Left renal cortex interstitium (tissue), 4 donors: Measurements from ENCODE around the gene PGA4. TPM values are rescaled to one million over a fixed set of nuclear protein-coding genes. Genes with fewer than 3 reads are reported as not detected.
"Not testable (repeated sequence)": the region's sequence is repeated elsewhere in the genome, so short reads cannot be mapped to it uniquely, and the experiment has no call there.

Source experiments
- DNase-seq, 4 donors: peaks; one replicate each; pipeline ENCODE4 v3.0.0-alpha.2; 2013; ENCODE audit warnings: low read depth in 4 of 4, low spot score in 2 of 4, missing footprints in 1 of 4
- polyA plus RNA-seq, 4 donors: library from polyadenylated mRNA; unstranded; fragments of 120-200 nt; gene quantifications; one replicate each; pipeline ENCODE4 v1.2.1, GENCODE V29; 2013; ENCODE audit not compliant: insufficient read length in 4 of 4

PGA4 gene
- 1 to 10 TPM in 1 of 4 donors, under 1 TPM in 3; 0.46 to 1.1 (median 0.72) TPM for polyA plus RNA-seq

- DNase-seq, result not testable (repeated sequence)
Observed at GRCh38 chr11:61222047-61222446, at the start of gene PGA4. Gene PGA4 (plus strand): TSS chr11:61222347. CDS start chr11:61222401, 54 bp downstream.

- DNase-seq, result no peak
Observed at GRCh38 chr11:61172356-61172755, 49.8 kb upstream of the PGA4 start.

GRCh38 chr11:61172888-61173287, 49.3 kb upstream of the PGA4 start:
- DNase-seq, result no peak

DNA sequence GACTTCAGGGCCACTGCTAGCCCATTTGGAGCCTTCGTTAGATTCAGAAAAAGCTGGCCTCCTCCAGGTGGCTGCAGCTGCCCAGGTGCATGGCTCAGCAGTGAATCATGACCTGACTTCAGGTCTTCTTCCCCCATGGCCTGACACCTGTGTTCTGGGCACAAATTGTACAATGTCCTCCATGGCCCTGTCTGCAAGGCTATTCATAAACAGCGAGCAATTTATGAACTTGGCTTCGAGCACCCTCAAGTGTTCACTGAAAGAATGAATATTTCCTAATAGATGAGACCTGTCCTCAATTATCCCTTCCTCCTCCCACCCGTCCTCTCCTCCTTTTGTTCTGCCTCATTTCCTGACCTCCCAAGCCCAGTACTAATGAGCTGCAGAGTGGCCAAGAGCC, 48.7 kb upstream of the PGA4 start:
- no peak for DNase-seq

DNA sequence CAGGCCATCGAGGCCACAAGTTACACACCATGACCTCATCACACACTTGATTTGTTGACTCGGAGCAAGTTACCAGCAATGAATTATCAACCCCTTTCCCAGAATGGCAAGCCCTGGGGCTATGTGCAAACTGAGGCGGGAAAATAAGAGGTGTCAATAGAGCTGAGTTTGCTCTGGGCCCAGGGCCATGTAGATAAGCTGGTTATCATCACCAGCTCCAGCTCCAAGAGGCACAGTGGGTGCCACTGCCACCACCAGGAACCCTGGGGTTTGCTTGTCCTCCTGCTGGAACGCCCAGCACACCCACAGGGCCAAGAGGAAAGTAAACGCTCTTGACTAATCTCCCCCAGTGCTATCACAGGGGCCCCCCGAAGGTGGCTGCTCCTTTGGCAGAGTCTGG, 47.9 kb upstream of the PGA4 start:
- no peak for DNase-seq

DNA sequence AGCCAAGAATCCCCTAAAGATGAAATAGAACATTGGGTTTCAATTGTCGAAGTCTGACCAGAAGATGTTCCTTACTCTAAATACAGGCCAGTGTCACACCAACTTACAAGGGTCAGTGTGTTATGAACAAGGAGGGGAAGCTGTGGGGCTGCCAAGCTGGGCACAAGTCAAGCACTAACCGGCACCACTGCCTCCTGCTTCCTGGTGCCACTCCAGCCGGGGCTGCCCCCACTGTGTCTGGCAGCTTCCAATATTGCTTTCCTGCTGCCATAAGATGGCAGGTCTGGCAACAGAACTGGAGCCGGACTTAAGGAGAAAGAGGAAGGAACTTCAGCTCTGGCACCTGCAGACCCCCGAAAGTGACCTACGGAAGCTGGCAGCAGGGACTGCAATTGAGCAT, 47.2 kb upstream of the PGA4 start:
- no peak for DNase-seq

DNA sequence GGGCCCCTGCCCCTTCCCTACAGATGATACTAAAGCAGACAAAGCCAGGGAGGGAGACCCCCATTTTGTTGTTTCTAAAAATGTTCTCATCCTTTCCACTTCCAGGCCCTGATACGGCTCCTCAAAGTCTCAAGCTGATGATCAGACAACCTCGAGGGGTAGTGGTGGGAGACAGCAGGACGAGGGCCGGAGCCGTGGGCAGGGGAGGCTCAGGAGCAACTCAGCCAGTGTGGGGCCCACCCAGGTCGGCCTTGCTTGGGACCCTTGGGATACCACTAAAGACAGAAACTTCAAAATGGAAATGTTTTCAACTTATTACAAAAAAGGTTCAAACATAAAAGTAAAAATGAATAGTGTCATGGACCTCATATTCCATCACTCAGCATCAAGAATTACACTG, 45.7 kb upstream of the PGA4 start:
- DNase-seq, result no peak

DNA sequence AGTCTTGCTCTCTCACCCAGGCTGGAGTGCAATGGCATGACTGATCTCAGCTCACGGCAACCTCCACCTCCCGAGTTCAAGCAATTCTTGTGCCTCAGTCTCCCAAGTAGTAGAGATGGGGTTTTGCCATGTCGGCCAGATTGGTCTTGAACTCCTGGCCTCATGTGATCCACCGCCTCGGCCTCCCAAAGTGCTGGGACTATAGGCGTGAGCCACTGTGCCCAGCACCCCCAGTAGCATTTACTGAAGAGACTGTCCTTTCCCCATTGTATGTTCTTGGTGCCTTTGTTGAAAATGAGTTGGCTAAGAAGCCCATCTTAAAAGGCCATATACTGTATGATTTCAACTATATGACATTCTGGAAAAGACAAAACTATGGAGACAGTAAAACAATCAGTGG, 41.9 kb upstream of the PGA4 start:
- not testable (repeated sequence) for DNase-seq

GRCh38 chr11:61181489-61181888, 40.7 kb upstream of the PGA4 start:
- no peak for DNase-seq

GRCh38 chr11:61183645-61184044, 38.5 kb upstream of the PGA4 start:
- DNase-seq, result no peak

GRCh38 chr11:61186504-61186903, 35.6 kb upstream of the PGA4 start:
- no peak for DNase-seq

- DNase-seq, result peak in 3 of 4 donors; percentile 67 to 87 (median 73)
Observed at GRCh38 chr11:61187505-61188130, 34.5 kb upstream of the PGA4 start.

GRCh38 chr11:61189933-61190332, 32.2 kb upstream of the PGA4 start:
- no peak for DNase-seq

DNA sequence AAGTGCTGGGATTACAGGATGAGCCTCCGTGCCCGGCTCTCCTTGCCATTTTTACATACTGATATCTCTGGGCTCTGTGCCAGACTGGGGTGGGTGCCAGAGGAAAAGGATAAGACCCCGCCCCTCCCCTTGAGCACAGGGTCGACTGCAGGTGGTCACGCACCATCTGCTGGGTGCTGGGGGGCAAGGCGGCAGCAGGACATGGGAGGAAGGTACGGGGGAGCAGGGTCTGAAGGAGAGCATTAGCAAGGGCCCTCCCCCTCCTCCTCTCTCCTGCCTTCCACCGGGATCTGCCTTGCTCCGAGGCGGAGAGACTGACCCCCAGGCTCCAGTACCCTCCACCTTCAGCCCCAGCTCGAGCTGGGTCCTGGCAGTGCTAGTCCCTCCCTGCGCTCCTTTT, 28.6 kb upstream of the PGA4 start:
- DNase-seq, result peak in 1 of 4 donors; percentile 31

DNA sequence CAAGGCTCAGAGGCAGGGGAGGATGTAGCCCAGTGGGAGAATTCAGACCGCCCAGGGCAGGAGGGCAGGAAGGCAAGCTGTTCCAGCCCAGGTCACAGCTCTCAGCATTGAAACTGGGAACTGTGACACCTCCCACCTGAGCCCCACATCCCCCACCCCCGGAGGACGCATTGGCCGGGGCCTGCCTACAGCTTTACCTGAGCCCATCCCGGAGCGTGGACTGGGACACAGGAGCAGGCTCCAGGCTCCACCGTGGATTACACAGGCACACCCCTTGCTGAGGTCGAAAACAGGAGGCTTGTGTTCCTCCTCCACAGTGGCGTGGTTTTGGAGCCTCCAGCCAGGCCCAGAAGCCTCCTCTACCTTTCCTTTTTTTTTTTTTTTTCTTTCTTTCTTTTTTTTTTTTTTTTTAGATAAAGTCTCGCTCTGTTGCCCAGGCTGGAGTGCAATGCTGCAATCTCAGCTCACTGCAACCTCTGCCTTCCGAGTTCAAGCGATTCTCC, 27.9 kb upstream of the PGA4 start:
- DNase-seq, result no peak

GRCh38 chr11:61194981-61195695, 27.0 kb upstream of the PGA4 start:
- DNase-seq, result no peak

DNA sequence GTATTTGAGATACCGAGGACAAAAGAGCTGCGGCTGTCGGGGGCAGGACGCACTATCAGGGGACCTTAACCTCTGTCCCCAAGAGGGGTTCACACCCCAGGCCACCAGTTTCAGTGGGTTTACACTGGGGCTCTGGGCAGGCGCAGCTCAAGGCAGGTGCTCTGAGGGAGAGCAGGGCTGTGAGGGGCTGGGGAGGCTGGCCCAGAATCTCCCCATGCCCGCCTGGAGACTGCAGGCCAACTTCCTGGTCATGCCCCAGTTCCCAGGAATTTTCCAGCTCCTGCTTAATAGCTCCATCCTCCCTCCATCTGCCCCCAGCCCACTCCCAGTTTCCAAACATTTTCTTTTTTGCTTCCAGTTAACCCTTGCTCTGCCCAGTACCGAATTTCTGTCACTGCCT, 26.4 kb upstream of the PGA4 start:
- DNase-seq, result peak in 2 of 4 donors; percentile 34 to 66

- no peak for DNase-seq
Observed at GRCh38 chr11:61198361-61198760, 23.8 kb upstream of the PGA4 start.

- DNase-seq, result no peak
Observed at GRCh38 chr11:61198948-61199523, 23.1 kb upstream of the PGA4 start.

DNA sequence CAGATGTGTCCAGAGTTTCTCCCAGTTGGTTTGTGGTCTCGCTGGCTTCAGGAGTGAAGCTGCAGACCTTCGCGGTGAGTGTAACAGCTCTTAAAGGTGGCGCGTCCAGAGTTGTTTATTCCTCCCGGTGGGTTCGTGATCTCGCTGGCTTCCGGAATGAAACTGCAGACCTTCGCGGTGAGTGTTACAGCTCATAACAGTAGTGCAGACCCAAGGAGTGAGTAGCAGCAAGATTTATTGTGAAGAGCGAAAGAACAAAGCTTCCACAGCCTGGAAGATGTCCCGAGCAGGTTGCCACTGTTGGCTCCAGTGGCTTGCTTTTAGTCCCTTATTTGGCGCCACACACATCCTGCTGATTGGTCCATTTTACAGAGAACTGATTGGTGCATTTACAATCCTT, 20.7 kb upstream of the PGA4 start:
- no peak for DNase-seq

DNA sequence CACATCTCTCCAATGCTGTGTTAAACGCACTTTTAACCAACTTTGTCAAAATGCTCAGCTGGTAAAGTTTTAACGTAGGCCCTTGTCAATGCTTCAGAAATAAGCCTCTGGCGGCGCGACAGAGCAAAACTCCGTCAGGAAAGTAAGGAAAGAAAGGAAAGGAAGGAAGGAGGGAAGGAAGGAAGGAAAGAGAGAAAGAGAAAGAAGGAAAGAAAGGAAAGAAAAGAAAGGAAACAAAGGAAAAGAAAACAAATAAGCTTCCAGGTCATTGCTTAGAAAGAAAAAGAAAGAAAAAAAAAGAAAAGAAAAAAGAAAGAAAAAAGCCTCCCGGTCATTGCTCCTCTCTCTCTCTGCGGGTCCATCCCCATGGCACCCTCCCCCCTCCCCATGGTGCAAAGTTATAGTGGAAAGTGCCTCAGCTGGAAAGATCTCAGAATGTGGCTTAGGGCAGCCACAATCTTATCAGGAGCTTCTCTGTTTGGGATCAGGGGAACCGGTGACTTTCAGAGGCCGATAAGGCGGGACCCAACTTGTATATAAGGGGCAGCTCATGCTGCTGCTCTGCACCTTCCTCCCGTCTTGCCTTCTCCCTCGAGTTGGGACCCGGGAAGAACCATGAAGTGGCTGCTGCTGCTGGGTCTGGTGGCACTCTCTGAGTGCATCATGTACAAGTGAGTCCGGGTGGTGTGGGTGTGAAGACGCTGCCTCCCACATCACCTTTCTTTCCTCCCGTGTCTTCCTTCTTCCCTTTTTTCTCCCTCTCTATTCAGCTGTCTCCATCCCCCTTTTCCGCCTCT, 19.0 kb upstream of the PGA4 start, which contains the start of gene PGA3:
Gene PGA3, plus strand, starts transcription at position 566 of the 797 bp plus-strand sequence. Its CDS starts 50 bp downstream, at position 616.
- DNase-seq, result not testable (repeated sequence)
